HUES48 (cell line): ENCODE data around the gene ANKS1B.

Source experiments
- H3K27ac ChIP-seq: one replicate; pipeline ENCODE4 v1.7.0; 2013; ENCODE audit warnings: low read depth, low read length, inconsistent platforms
- H3K27me3 ChIP-seq: 2 replicates; pipeline ENCODE4 v1.6.1; 2013; ENCODE audit warnings: mild to moderate bottlenecking, low read length; ENCODE audit not compliant: control insufficient read depth, insufficient read depth
- H3K36me3 ChIP-seq: 2 replicates; pipeline ENCODE4 v1.6.1; 2013; ENCODE audit warnings: low read length; ENCODE audit not compliant: control insufficient read depth, insufficient read depth
- H3K4me1 ChIP-seq: 2 replicates; pipeline ENCODE4 v1.6.1; 2013; ENCODE audit warnings: mild to moderate bottlenecking, low read length; ENCODE audit not compliant: control insufficient read depth, insufficient read depth
- H3K4me3 ChIP-seq: 2 replicates; pipeline ENCODE4 v1.5.1; 2013; ENCODE audit warnings: mild to moderate bottlenecking, low read depth, low read length
- H3K9ac ChIP-seq: 2 replicates; pipeline ENCODE4 v1.6.1; 2013; ENCODE audit warnings: mild to moderate bottlenecking, low read depth, low read length, moderate library complexity
- H3K9me3 ChIP-seq: 2 replicates; pipeline ENCODE4 v1.6.1; 2013; ENCODE audit warnings: low read length; ENCODE audit not compliant: control insufficient read depth, insufficient read depth

ANKS1B gene

DNA sequence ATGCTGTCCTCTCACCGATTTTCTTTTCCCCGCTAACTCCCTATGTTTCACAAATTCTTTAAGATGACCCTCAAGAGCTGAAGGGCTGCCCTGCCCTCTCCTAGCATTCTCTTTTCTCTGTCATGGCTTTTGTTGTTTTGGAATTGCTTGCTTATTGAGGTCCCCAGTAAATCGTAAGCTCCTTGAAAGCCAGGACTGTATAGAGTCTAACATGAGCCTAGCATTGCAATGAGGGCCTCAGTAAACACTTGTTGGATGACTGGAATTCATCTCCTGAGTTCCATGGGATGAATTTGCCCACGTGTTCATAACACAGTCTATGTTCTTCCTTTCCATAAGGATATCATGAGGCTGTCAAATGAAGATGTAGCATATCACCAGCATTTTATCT, 1247.4 kb downstream of the ANKS1B start:
- H3K4me3 ChIP-seq = no peak overlapping the region
- H3K27me3 ChIP-seq = no peaks in the 10 kb centered on the region
- H3K4me1 ChIP-seq = peaks cover 11% of the 10 kb centered on the region
- H3K27ac ChIP-seq = no peak overlapping the region
- 0 out of 2 replicates have a peak, but pooled peaks cover 3% of the 10 kb centered on the region for H3K36me3 ChIP-seq
- H3K9me3 ChIP-seq = no peaks in the 10 kb centered on the region
- H3K9ac ChIP-seq = no peak overlapping the region

- H3K4me1 ChIP-seq = peaks cover 5% of the 10 kb centered on the region; the same call in 1 of the 2 replicates
Measured at GRCh38 chr12:98736352-98737321, 1248.1 kb downstream of the ANKS1B start.

GRCh38 chr12:98735821-98736220, 1248.9 kb downstream of the ANKS1B start:
- Histone ChIP-seq H3K27ac (no peak overlapping the region), H3K4me1 (no peaks in the 10 kb centered on the region), H3K27me3 (no peaks in the 10 kb centered on the region), H3K36me3 (0 out of 2 replicates have a peak, but pooled peaks cover 3% of the 10 kb centered on the region), H3K9ac (no peak overlapping the region), H3K4me3 (no peak overlapping the region), H3K9me3 (no peaks in the 10 kb centered on the region)

More at GRCh38 chr12:98736352-98737321, 1248.1 kb downstream of the ANKS1B start:
- no peaks in the 10 kb centered on the region for H3K27me3 ChIP-seq
- no peak overlapping the region for H3K27ac ChIP-seq
- H3K9me3 ChIP-seq = no peaks in the 10 kb centered on the region
- H3K9ac ChIP-seq = no peak overlapping the region
- H3K36me3 ChIP-seq = 0 out of 2 replicates have a peak, but pooled peaks cover 3% of the 10 kb centered on the region
- H3K4me3 ChIP-seq = no peak overlapping the region

GRCh38 chr12:98733667-98734350, 1250.9 kb downstream of the ANKS1B start:
- H3K27ac ChIP-seq = no peak overlapping the region
- H3K9ac ChIP-seq = no peak overlapping the region
- no peak overlapping the region for H3K4me3 ChIP-seq
- peaks cover 11% of the 10 kb centered on the region for H3K36me3 ChIP-seq
- no peaks in the 10 kb centered on the region for H3K4me1 ChIP-seq
- no peaks in the 10 kb centered on the region for H3K27me3 ChIP-seq
- no peaks in the 10 kb centered on the region for H3K9me3 ChIP-seq

- Histone ChIP-seq H3K4me1 (no peaks in the 10 kb centered on the region), H3K9ac (no peak overlapping the region), H3K4me3 (no peak overlapping the region), H3K27me3 (no peaks in the 10 kb centered on the region), H3K36me3 (peaks cover 34% of the 10 kb centered on the region), H3K9me3 (no peaks in the 10 kb centered on the region), H3K27ac (no peak overlapping the region)
Measured at GRCh38 chr12:98730412-98730811, 1254.3 kb downstream of the ANKS1B start.

GRCh38 chr12:98727196-98727595, 1257.5 kb downstream of the ANKS1B start:
- Histone ChIP-seq H3K4me3 (no peak overlapping the region), H3K36me3 (peaks cover 49% of the 10 kb centered on the region), H3K4me1 (no peaks in the 10 kb centered on the region), H3K9me3 (no peaks in the 10 kb centered on the region), H3K9ac (no peak overlapping the region), H3K27me3 (no peaks in the 10 kb centered on the region), H3K27ac (no peak overlapping the region)

GRCh38 chr12:98725476-98726247, 1259.1 kb downstream of the ANKS1B start:
- Histone ChIP-seq H3K4me1 (no peaks in the 10 kb centered on the region), H3K36me3 (peaks cover 49% of the 10 kb centered on the region), H3K4me3 (no peak overlapping the region), H3K27me3 (no peaks in the 10 kb centered on the region), H3K27ac (no peak overlapping the region), H3K9me3 (no peaks in the 10 kb centered on the region), H3K9ac (no peak overlapping the region)

- no peaks in the 10 kb centered on the region for H3K4me1 ChIP-seq
- H3K9me3 ChIP-seq = no peaks in the 10 kb centered on the region
- no peak overlapping the region for H3K4me3 ChIP-seq
- H3K36me3 ChIP-seq = peaks cover 44% of the 10 kb centered on the region
- H3K27ac ChIP-seq = no peak overlapping the region
- no peak overlapping the region for H3K9ac ChIP-seq
- H3K27me3 ChIP-seq = no peaks in the 10 kb centered on the region
Measured at GRCh38 chr12:98724384-98725155, 1260.2 kb downstream of the ANKS1B start.

DNA sequence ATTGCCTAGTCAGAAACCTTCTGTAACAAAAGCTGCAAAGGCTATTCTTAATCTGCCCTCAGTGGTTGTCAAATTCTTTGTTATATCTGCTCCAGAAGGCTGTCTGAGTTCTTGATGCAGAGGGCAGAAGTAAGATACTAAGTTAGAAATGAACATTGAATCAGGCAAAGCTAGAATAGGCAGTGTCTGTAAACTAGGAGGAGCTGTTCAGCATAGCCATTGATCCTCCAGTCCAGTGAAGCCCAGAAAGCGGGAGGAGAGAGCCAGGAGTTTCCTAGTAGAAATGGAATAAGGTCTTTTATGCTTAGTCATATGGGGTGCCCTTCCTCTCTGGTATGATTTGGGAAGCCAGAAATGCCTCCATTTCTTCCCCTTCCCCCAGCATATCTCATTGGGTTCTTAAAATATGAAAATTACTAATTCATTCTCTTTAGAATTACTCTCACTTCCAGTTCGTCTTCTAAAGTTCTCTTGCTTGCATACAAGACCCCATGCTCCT, 1263.5 kb downstream of the ANKS1B start:
- no peaks in the 10 kb centered on the region for H3K9me3 ChIP-seq
- no peak overlapping the region for H3K9ac ChIP-seq
- peaks cover 23% of the 10 kb centered on the region for H3K36me3 ChIP-seq
- no peaks in the 10 kb centered on the region for H3K4me1 ChIP-seq
- no peak overlapping the region for H3K27ac ChIP-seq
- no peak overlapping the region for H3K4me3 ChIP-seq
- H3K27me3 ChIP-seq = no peaks in the 10 kb centered on the region
